Fibroblast of lung (primary cell): ENCODE data around the gene MLLT6. TPM values are rescaled to one million over a fixed set of nuclear protein-coding genes. Genes with fewer than 3 reads are reported as not detected.

Experiments
- DNase-seq, 2 donors: peaks; one replicate each; pipeline versions ENCODE4 v3.0.0 to v3.0.0-alpha.2; 2010; ENCODE audit warnings: low read depth in 2 of 2
- H2AFZ ChIP-seq: 2 replicates; pipeline ENCODE4 v1.5.1; 2012; ENCODE audit warnings: low read length, control low read depth, inconsistent platforms
- H3K27ac ChIP-seq: 2 replicates; pipeline ENCODE4 v1.5.1; 2011; ENCODE audit warnings: low read length, control low read depth; ENCODE audit not compliant: insufficient read depth
- H3K27me3 ChIP-seq: 2 replicates; pipeline ENCODE4 v1.5.1; 2011; ENCODE audit warnings: mild to moderate bottlenecking, low read length; ENCODE audit not compliant: control insufficient read depth, insufficient read depth
- H3K36me3 ChIP-seq: 2 replicates; pipeline ENCODE4 v1.5.1; 2011; ENCODE audit warnings: low read length; ENCODE audit not compliant: control insufficient read depth, insufficient read depth
- H3K4me1 ChIP-seq: 2 replicates; pipeline ENCODE4 v1.5.1; 2011; ENCODE audit warnings: low read length; ENCODE audit not compliant: control insufficient read depth, insufficient read depth; ENCODE audit errors: extremely low read depth
- H3K4me2 ChIP-seq: 2 replicates; pipeline ENCODE4 v1.5.1; 2011; ENCODE audit warnings: low read length, control low read depth; ENCODE audit not compliant: insufficient read depth; ENCODE audit errors: extremely low read depth
- H3K4me3 ChIP-seq, 4 experiments: fragments of 200-600 bp in 1 of 4; sonication (generic) in 1 of 4; replicated peaks in 1 of 4; 2 replicates each; pipeline ENCODE4 v1.5.1; 2011 to 2016; ENCODE audit warnings: low read length in 4 of 4, low read depth in 3 of 4, mild to moderate bottlenecking in 3 of 4, control low read depth in 2 of 4, inconsistent platforms in 1 of 4, mixed read lengths in 1 of 4; ENCODE audit not compliant: insufficient read depth in 1 of 4; ENCODE audit errors: control extremely low read depth in 1 of 4
- H3K79me2 ChIP-seq: 2 replicates; pipeline ENCODE4 v1.5.1; 2012; ENCODE audit warnings: mild to moderate bottlenecking, low read length, inconsistent platforms; ENCODE audit not compliant: control insufficient read depth, insufficient read depth
- H3K9ac ChIP-seq: 2 replicates; pipeline ENCODE4 v1.5.1; 2011; ENCODE audit warnings: mild to moderate bottlenecking, low read length, control low read depth; ENCODE audit not compliant: insufficient read depth
- H3K9me3 ChIP-seq: 2 replicates; pipeline ENCODE4 v1.5.1; 2012; ENCODE audit warnings: low read depth, low read length; ENCODE audit not compliant: control insufficient read depth, insufficient read depth
- H4K20me1 ChIP-seq: 2 replicates; pipeline ENCODE4 v1.5.1; 2011; ENCODE audit warnings: low read length; ENCODE audit not compliant: control insufficient read depth, insufficient read depth; ENCODE audit errors: extremely low read depth
- EZH2 ChIP-seq: IDR thresholded peaks from 2 replicates; pipeline ENCODE4 v1.5.1; 2012; ENCODE audit warnings: low read length, control low read depth, mild to moderate bottlenecking; ENCODE audit errors: missing control alignments
- polyA plus RNA-seq, 2 donors: library from polyadenylated mRNA; depleted of rRNA in 1 of 2; stranded (reverse) in 1 of 2; unstranded in 1 of 2; fragments of >200 nt; gene quantifications; 2 replicates each; pipeline ENCODE4 v1.2.1, GENCODE V29; 2011 to 2012; ENCODE audit warnings: missing spikeins in 1 of 2
- total RNA-seq: library from RNA; depleted of rRNA; stranded (reverse); fragments of >200 nt; gene quantifications from 2 replicates; pipeline ENCODE4 v1.2.1, GENCODE V29; 2014
- TF ChIP-seq, protein P1 (sequence below), 2 donors: IDR thresholded peaks in 1 of 2; conservative IDR thresholded peaks in 1 of 2; 1 replicate in 1 of 2; 2 replicates in 1 of 2; pipeline ENCODE4 v1.5.1; 2011 to 2012; ENCODE audit warnings: low read length in 2 of 2, control low read depth in 1 of 2, inconsistent platforms in 1 of 2, low read depth in 1 of 2, mild to moderate bottlenecking in 1 of 2

Gene MLLT6
- total and polyA plus RNA-seq, 2 donors (not counting 1 experiment from before 2014, with no cell fraction given): 15.4 to 17.7 TPM

GRCh38 chr17:38685491-38685890, 19.6 kb upstream of the MLLT6 start:
- Histone ChIP-seq H3K27me3 (no peaks in the 10 kb centered on the region), H2AFZ (no peak overlapping the region), H3K4me1 (no peaks in the 10 kb centered on the region), H3K79me2 (no peaks in the 10 kb centered on the region), H3K9me3 (no peaks in the 10 kb centered on the region), H4K20me1 (no peaks in the 10 kb centered on the region), H3K9ac (no peak overlapping the region), H3K27ac (no peak overlapping the region), H3K4me3 (no peak overlapping the region), H3K36me3 (no peaks in the 10 kb centered on the region), H3K4me2 (no peak overlapping the region)
- TF ChIP-seq, protein P1, sequence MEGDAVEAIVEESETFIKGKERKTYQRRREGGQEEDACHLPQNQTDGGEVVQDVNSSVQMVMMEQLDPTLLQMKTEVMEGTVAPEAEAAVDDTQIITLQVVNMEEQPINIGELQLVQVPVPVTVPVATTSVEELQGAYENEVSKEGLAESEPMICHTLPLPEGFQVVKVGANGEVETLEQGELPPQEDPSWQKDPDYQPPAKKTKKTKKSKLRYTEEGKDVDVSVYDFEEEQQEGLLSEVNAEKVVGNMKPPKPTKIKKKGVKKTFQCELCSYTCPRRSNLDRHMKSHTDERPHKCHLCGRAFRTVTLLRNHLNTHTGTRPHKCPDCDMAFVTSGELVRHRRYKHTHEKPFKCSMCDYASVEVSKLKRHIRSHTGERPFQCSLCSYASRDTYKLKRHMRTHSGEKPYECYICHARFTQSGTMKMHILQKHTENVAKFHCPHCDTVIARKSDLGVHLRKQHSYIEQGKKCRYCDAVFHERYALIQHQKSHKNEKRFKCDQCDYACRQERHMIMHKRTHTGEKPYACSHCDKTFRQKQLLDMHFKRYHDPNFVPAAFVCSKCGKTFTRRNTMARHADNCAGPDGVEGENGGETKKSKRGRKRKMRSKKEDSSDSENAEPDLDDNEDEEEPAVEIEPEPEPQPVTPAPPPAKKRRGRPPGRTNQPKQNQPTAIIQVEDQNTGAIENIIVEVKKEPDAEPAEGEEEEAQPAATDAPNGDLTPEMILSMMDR (conservative IDR thresholded peaks at IDR 0.05 in 1 of 2, IDR thresholded peaks at IDR 0.05 in 1 of 2; ENCODE audit: low read depth in 1 of 2, low read length in 2 of 2): no peak
- no peak for TF ChIP-seq EZH2
- DNase-seq: no peak

DNA sequence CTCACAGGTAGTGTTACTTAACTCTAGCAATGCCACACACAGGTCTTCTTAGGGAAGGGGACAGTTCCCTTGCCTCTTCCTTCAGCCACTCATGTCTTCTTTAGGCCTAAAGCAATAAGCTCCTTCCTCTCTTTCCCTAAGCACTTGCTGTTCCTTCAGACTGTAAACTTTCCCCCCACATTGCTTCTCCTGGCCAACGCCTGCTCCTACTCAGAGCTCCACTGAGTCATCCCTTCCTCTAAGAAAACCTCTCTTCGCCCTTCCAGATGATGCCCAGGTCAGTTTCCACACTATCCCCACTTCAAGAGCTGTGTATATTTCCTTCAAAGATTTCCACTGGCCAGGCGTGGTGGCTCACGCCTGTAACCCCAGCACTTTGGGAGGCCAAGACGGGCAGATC, 17.8 kb upstream of the MLLT6 start:
- Histone ChIP-seq H2AFZ (no peak overlapping the region), H3K27me3 (no peaks in the 10 kb centered on the region), H3K4me3 (no peak overlapping the region), H4K20me1 (no peaks in the 10 kb centered on the region), H3K27ac (no peak overlapping the region), H3K9ac (no peak overlapping the region), H3K4me1 (no peaks in the 10 kb centered on the region), H3K4me2 (no peak overlapping the region), H3K79me2 (no peaks in the 10 kb centered on the region), H3K9me3 (no peaks in the 10 kb centered on the region), H3K36me3 (no peaks in the 10 kb centered on the region)
- DNase-seq: peak; percentile 36 to 47
- no peak for TF ChIP-seq EZH2
- TF ChIP-seq, protein P1 (conservative IDR thresholded peaks at IDR 0.05 in 1 of 2, IDR thresholded peaks at IDR 0.05 in 1 of 2; ENCODE audit: low read depth in 1 of 2, low read length in 2 of 2): no peak

DNA sequence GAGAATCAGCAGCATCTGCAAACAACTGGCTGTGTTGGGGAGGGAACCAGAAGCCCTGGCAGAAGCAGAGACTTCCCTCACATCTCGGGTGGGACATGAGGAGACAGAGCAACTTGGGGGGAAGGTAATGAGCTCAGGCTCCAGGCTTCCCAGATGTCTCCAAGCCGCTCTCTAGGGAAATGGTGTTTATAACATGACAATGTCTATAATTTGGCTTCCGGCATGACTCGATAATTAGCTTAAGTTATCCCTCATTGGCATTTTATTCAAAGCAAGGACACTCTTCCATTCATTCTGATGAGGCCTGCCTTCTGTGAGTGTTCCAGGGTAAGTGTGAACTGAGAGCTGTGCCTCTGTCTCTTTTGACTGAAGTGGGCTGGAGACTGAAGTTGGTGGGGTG, 14.7 kb upstream of the MLLT6 start:
- H3K79me2 ChIP-seq: no peaks in the 10 kb centered on the region

More for the DNA sequence above, 14.7 kb upstream of the MLLT6 start:
- no peaks in the 10 kb centered on the region for H3K27me3 ChIP-seq
- H3K36me3 ChIP-seq: no peaks in the 10 kb centered on the region
- DNase-seq: no peak
- H3K27ac ChIP-seq: no peak overlapping the region
- H3K4me3 ChIP-seq: no peak overlapping the region
- H3K4me1 ChIP-seq: peaks cover 8% of the 10 kb centered on the region
- no peak overlapping the region for H3K9ac ChIP-seq
- no peaks in the 10 kb centered on the region for H3K9me3 ChIP-seq
- H2AFZ ChIP-seq: no peak overlapping the region
- no peak overlapping the region for H3K4me2 ChIP-seq
- no peaks in the 10 kb centered on the region for H4K20me1 ChIP-seq
- no peak for TF ChIP-seq EZH2
- TF ChIP-seq, protein P1 (conservative IDR thresholded peaks at IDR 0.05 in 1 of 2, IDR thresholded peaks at IDR 0.05 in 1 of 2; ENCODE audit: low read depth in 1 of 2, low read length in 2 of 2): no peak
